Astrocyte (in vitro differentiated cells and primary cell): ENCODE results near the gene MOK. TPM values are rescaled to one million over a fixed set of nuclear protein-coding genes. Genes with fewer than 3 reads are reported as not detected.

Experiments
- DNase-seq: peaks from one replicate; pipeline ENCODE4 v3.0.0-alpha.2; 2010; ENCODE audit warnings: low read depth
- FAIRE-seq: peaks from 2 replicates; lab custom pipeline; 2011; peaks lifted over from hg19 to GRCh38; lab: Jason Lieb, UNC
- H2AFZ ChIP-seq: 2 replicates; pipeline ENCODE4 v1.6.0; 2012; ENCODE audit warnings: low read depth, low read length, inconsistent platforms
- H3K27ac ChIP-seq: 2 replicates; pipeline ENCODE4 v1.5.1; 2011; ENCODE audit warnings: low read depth, low read length, inconsistent platforms
- H3K27me3 ChIP-seq: 2 replicates; pipeline ENCODE4 v1.6.0; 2011; ENCODE audit warnings: low read length, inconsistent platforms; ENCODE audit not compliant: insufficient read depth
- H3K36me3 ChIP-seq: 2 replicates; pipeline ENCODE4 v1.5.1; 2011; ENCODE audit warnings: low read length, inconsistent platforms; ENCODE audit not compliant: insufficient read depth
- H3K4me1 ChIP-seq: 2 replicates; pipeline ENCODE4 v1.5.1; 2011; ENCODE audit warnings: low read length, inconsistent platforms; ENCODE audit not compliant: insufficient read depth
- H3K4me2 ChIP-seq: 2 replicates; pipeline ENCODE4 v1.6.0; 2012; ENCODE audit warnings: low read length, inconsistent platforms
- H3K4me3 ChIP-seq: 2 replicates; pipeline ENCODE4 v1.5.1; 2011; ENCODE audit warnings: low read depth, mild to moderate bottlenecking, low read length, inconsistent platforms; ENCODE audit not compliant: insufficient read depth
- H3K79me2 ChIP-seq: 2 replicates; pipeline ENCODE4 v1.6.0; 2012; ENCODE audit warnings: mild to moderate bottlenecking, low read length, inconsistent platforms; ENCODE audit not compliant: insufficient read depth
- H3K9ac ChIP-seq: 2 replicates; pipeline ENCODE4 v1.6.0; 2012; ENCODE audit warnings: mild to moderate bottlenecking, low read length, inconsistent platforms
- H3K9me3 ChIP-seq: 2 replicates; pipeline ENCODE4 v1.5.1; 2012; ENCODE audit warnings: low read depth, mild to moderate bottlenecking, low read length, inconsistent platforms; ENCODE audit not compliant: insufficient read depth
- H4K20me1 ChIP-seq: 2 replicates; pipeline ENCODE4 v1.6.0; 2012; ENCODE audit warnings: low read length, inconsistent platforms; ENCODE audit not compliant: insufficient read depth
- H3K27ac Mint-ChIP-seq: one replicate; pipeline ENCODE4 v1.8.0; 2021; ENCODE audit warnings: mild to moderate bottlenecking, mixed read lengths; ENCODE audit not compliant: unreplicated experiment
- H3K27me3 Mint-ChIP-seq: one replicate; pipeline ENCODE4 v1.8.0; 2021; ENCODE audit warnings: low read depth, mixed read lengths; ENCODE audit not compliant: unreplicated experiment
- H3K36me3 Mint-ChIP-seq: one replicate; pipeline ENCODE4 v1.8.0; 2021; ENCODE audit warnings: low read depth, mixed read lengths; ENCODE audit not compliant: unreplicated experiment
- H3K4me1 Mint-ChIP-seq: one replicate; pipeline ENCODE4 v1.8.0; 2021; ENCODE audit warnings: low read depth, mixed read lengths; ENCODE audit not compliant: unreplicated experiment
- H3K4me3 Mint-ChIP-seq: one replicate; pipeline ENCODE4 v1.8.0; 2021; ENCODE audit warnings: mild to moderate bottlenecking, moderate library complexity, mixed read lengths; ENCODE audit not compliant: unreplicated experiment
- H3K9me3 Mint-ChIP-seq: one replicate; pipeline ENCODE4 v1.8.0; 2021; ENCODE audit warnings: mild to moderate bottlenecking, mixed read lengths; ENCODE audit not compliant: unreplicated experiment
- EZH2 ChIP-seq: IDR thresholded peaks from 2 replicates; pipeline ENCODE4 v1.6.1; 2012; ENCODE audit warnings: mild to moderate bottlenecking, low read length, inconsistent platforms; ENCODE audit not compliant: insufficient read depth
- total RNA-seq: library from RNA; stranded (reverse); gene quantifications from 2 replicates; pipeline ENCODE4 v1.2.1, GENCODE V29; 2021
- TF ChIP-seq, protein P1 (sequence below): IDR thresholded peaks from 2 replicates; pipeline ENCODE4 v1.5.1; 2011; ENCODE audit warnings: low read depth, mild to moderate bottlenecking, inconsistent platforms, low read length, moderate library complexity; ENCODE audit not compliant: insufficient read depth

The MOK gene
- total RNA-seq, 1 donor from 2014 or later = 9.3 TPM

DNA sequence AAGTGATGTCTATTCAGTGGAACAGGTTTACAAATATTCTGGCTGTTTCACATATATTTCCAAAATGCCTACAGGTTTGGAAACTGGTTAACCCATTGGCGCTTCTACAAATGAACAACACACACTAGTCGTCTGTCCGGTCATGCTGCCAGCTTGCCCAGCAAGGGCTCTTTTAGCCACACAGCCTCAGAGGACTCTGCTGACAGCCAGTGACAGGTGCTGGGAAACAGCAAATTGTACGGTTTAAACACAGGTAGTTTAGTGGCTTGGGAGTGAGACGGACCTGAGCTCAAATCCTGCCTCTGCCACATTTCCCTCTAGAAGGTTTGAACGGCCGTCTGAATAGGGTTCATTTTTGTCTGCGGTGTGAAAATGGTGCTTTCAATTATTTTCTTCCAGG lies 53.8 kb downstream of the MOK start:
- Mint-ChIP-seq H3K36me3 (no peaks in the 10 kb centered on the region), H3K4me1 (peaks cover 1% of the 10 kb centered on the region), H3K27ac (no peak overlapping the region), H3K4me3 (no peak overlapping the region), H3K9me3 (no peaks in the 10 kb centered on the region), H3K27me3 (peaks cover 2% of the 10 kb centered on the region)
- no peak overlapping the region for H2AFZ ChIP-seq
- no peak overlapping the region for H3K4me3 ChIP-seq
- H3K27me3 ChIP-seq = no peaks in the 10 kb centered on the region
- FAIRE-seq (no peak), DNase-seq (no peak)
- no peak overlapping the region for H3K9ac ChIP-seq
- H3K4me2 ChIP-seq = no peak overlapping the region
- H4K20me1 ChIP-seq = no peaks in the 10 kb centered on the region
- H3K27ac ChIP-seq = no peak overlapping the region
- peaks cover 5% of the 10 kb centered on the region for H3K36me3 ChIP-seq
- peaks cover 15% of the 10 kb centered on the region for H3K4me1 ChIP-seq
- no peaks in the 10 kb centered on the region for H3K9me3 ChIP-seq
- no peaks in the 10 kb centered on the region for H3K79me2 ChIP-seq
- TF ChIP-seq, protein P1, sequence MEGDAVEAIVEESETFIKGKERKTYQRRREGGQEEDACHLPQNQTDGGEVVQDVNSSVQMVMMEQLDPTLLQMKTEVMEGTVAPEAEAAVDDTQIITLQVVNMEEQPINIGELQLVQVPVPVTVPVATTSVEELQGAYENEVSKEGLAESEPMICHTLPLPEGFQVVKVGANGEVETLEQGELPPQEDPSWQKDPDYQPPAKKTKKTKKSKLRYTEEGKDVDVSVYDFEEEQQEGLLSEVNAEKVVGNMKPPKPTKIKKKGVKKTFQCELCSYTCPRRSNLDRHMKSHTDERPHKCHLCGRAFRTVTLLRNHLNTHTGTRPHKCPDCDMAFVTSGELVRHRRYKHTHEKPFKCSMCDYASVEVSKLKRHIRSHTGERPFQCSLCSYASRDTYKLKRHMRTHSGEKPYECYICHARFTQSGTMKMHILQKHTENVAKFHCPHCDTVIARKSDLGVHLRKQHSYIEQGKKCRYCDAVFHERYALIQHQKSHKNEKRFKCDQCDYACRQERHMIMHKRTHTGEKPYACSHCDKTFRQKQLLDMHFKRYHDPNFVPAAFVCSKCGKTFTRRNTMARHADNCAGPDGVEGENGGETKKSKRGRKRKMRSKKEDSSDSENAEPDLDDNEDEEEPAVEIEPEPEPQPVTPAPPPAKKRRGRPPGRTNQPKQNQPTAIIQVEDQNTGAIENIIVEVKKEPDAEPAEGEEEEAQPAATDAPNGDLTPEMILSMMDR = no peak
- no peak for TF ChIP-seq EZH2

DNA sequence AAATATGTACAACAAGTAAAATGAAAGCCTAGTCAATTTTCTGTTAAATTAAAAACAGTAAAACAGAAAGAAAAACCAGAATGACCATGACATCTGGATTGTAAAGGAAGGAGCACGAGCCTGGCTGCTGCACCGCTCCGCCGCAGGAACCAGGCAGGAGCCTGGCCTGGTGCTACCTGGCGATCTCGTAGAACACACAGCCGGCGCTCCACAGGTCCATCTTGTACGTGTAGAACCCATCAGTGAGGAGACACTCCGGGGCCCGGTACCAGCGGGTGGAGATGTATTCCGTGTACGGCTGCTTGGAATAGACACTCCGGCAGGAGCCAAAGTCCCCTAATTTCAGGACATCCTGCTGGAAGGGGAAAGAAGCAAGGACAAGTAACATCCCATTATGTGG lies 54.3 kb downstream of the MOK start:
- Mint-ChIP-seq H3K9me3 (no peaks in the 10 kb centered on the region), H3K36me3 (no peaks in the 10 kb centered on the region), H3K4me1 (peaks cover 1% of the 10 kb centered on the region), H3K27me3 (peaks cover 2% of the 10 kb centered on the region), H3K4me3 (no peak overlapping the region), H3K27ac (no peak overlapping the region)
- FAIRE-seq (no peak), DNase-seq (no peak)
- no peak for TF ChIP-seq EZH2
- TF ChIP-seq, protein P1 = no peak
- H4K20me1 ChIP-seq = no peaks in the 10 kb centered on the region
- no peaks in the 10 kb centered on the region for H3K9me3 ChIP-seq
- no peak overlapping the region for H3K9ac ChIP-seq
- H3K27ac ChIP-seq = no peak overlapping the region
- H3K4me2 ChIP-seq = no peak overlapping the region
- H3K36me3 ChIP-seq = peaks cover 5% of the 10 kb centered on the region
- H2AFZ ChIP-seq = no peak overlapping the region
- H3K27me3 ChIP-seq = no peaks in the 10 kb centered on the region
- no peaks in the 10 kb centered on the region for H3K79me2 ChIP-seq
- no peak overlapping the region for H3K4me3 ChIP-seq
- peaks cover 15% of the 10 kb centered on the region for H3K4me1 ChIP-seq

DNA sequence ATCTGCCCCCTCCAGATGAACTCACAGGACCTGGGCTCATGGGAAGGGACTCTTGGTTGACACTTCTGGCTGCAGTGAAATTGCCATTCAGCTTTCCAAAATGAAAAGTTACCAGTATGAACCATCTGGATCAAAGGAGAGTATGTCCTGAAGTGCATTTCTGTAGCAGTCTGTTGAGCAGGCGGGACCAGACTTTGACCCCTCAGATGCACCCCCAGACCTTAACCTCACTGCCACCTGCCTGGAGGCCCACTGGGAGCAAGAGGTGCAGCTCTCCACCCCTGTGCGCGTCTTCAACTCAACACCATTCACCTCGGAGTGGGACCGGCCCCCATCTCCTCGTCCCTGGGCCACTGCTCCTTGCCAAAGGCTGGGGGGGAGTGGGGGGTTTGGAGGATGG lies 55.0 kb downstream of the MOK start:
- no peak overlapping the region for H3K9ac ChIP-seq
- FAIRE-seq = no peak

More for the DNA sequence above, 55.0 kb downstream of the MOK start:
- Mint-ChIP-seq H3K9me3 (no peaks in the 10 kb centered on the region), H3K4me3 (no peak overlapping the region), H3K4me1 (peaks cover 1% of the 10 kb centered on the region), H3K27me3 (peaks cover 2% of the 10 kb centered on the region), H3K27ac (no peak overlapping the region), H3K36me3 (no peaks in the 10 kb centered on the region)
- no peaks in the 10 kb centered on the region for H3K9me3 ChIP-seq
- no peaks in the 10 kb centered on the region for H3K27me3 ChIP-seq
- H3K4me3 ChIP-seq = no peak overlapping the region
- peaks cover 5% of the 10 kb centered on the region for H3K36me3 ChIP-seq
- no peaks in the 10 kb centered on the region for H3K79me2 ChIP-seq
- H3K4me2 ChIP-seq = no peak overlapping the region
- no peak overlapping the region for H2AFZ ChIP-seq
- TF ChIP-seq, protein P1 = no peak
- TF ChIP-seq EZH2 = no peak
- no peaks in the 10 kb centered on the region for H4K20me1 ChIP-seq
- H3K27ac ChIP-seq = no peak overlapping the region
- peaks cover 10% of the 10 kb centered on the region for H3K4me1 ChIP-seq
- DNase-seq = no peak
